Lower leg skin (tissue), 3 donors: ENCODE data around the gene COX6A1.

Experiments used
- CTCF ChIP-seq, 3 donors: fragments of 450-650 bp; IDR thresholded peaks; one replicate each; pipeline ENCODE4 v1.5.1; 2016; ENCODE audit warnings: antibody characterized with exemption in 3 of 3, mild to moderate bottlenecking in 3 of 3, moderate library complexity in 2 of 3
- POLR2A ChIP-seq, 2 donors: fragments of 450-650 bp; IDR thresholded peaks; one replicate each; pipeline ENCODE4 v1.6.1; 2016 to 2017; ENCODE audit warnings: antibody characterized with exemption in 2 of 2, mild to moderate bottlenecking in 1 of 2, moderate library complexity in 1 of 2

DNA sequence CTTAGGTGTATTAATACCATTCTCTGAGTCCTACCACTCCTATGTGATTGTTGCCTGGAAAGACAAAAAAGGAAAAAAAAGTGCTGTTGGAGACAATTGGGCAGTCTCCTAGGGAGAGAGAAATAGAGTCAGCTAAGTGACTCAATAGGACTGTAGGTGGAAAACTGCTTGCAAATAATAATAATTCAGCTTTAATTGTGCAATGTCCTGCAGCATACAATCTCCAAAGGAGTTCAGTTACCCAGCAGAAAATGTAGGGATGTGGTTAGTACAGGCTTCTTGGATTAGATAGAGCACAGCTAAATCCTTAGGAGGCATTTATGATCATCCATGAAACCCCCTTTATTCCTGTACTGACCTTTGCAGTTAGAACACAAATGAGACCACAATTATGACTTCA, 34.6 kb downstream of the COX6A1 start:
- no peak for TF ChIP-seq CTCF (IDR thresholded peaks at IDR 0.05)
- TF ChIP-seq POLR2A (IDR thresholded peaks at IDR 0.05) = no peak
